GM12891 (cell line): ENCODE results near the gene SRMS.

ENCODE experiments used
- DNase-seq: peaks from one replicate; pipeline ENCODE4 v3.0.0; 2011; ENCODE audit warnings: low spot score; ENCODE audit not compliant: insufficient read length
- FAIRE-seq: peaks from 2 replicates; lab custom pipeline; 2011; peaks lifted over from hg19 to GRCh38; lab: Jason Lieb, UNC
- PAX5 ChIP-seq: IDR thresholded peaks from 2 replicates; pipeline ENCODE4 v1.6.1; 2011; ENCODE audit warnings: low read length, moderate library complexity, mild to moderate bottlenecking; ENCODE audit not compliant: insufficient read depth, severe bottlenecking
- POLR2A ChIP-seq: IDR thresholded peaks from 2 replicates; pipeline ENCODE4 v1.6.1; 2011; ENCODE audit warnings: low read depth, low read length, control low read depth
- POLR2AphosphoS5 ChIP-seq: IDR thresholded peaks from 2 replicates; pipeline ENCODE4 v1.6.1; 2011; ENCODE audit warnings: low read depth, low read length, control low read depth
- POU2F2 ChIP-seq: IDR thresholded peaks from 2 replicates; pipeline ENCODE4 v1.6.1; 2011; ENCODE audit warnings: low read depth, mild to moderate bottlenecking, control low read depth, low read length, moderate library complexity
- SPI1 ChIP-seq: IDR thresholded peaks from 2 replicates; pipeline ENCODE4 v1.6.1; 2011; ENCODE audit warnings: low read depth, low read length, control low read depth
- TAF1 ChIP-seq: IDR thresholded peaks from 2 replicates; pipeline ENCODE4 v1.6.1; 2011; ENCODE audit warnings: low read depth, low read length, control low read depth

Gene SRMS

GRCh38 chr20:63538204-63539091 is 9.1 kb downstream of the SRMS start:
- DNase-seq (no peak), FAIRE-seq (no peak)
- TF ChIP-seq TAF1: no peak
- no peak for TF ChIP-seq POLR2A
- no peak for TF ChIP-seq POLR2AphosphoS5
- TF ChIP-seq POU2F2: no peak
- no peak for TF ChIP-seq SPI1
- no peak for TF ChIP-seq PAX5

- DNase-seq: peak; percentile 100
- peak; percentile 99 for FAIRE-seq
These were observed 9.9 kb downstream of the SRMS start for GRCh38 chr20:63537525-63538203.

GRCh38 chr20:63536997-63537524 is 10.5 kb downstream of the SRMS start, which contains the start of gene PTK6:
Gene PTK6, minus strand, starts transcription at chr20:63537376. Its CDS starts 62 bp downstream, at chr20:63537314.
- no peak for DNase-seq
- FAIRE-seq: no peak
- TF ChIP-seq SPI1: peak; percentile 54
- no peak for TF ChIP-seq TAF1

More at GRCh38 chr20:63537525-63538203, 9.9 kb downstream of the SRMS start:
- TF ChIP-seq PAX5 (peak; percentile 29), POLR2A (0 out of 2 replicates have a peak, but pooled peaks have one; percentile 26), POLR2AphosphoS5 (0 out of 2 replicates have a peak, but pooled peaks have one; percentile 38), TAF1 (no peak), SPI1 (0 out of 2 replicates have a peak, but pooled peaks have one; percentile 2), POU2F2 (0 out of 2 replicates have a peak, but pooled peaks have one; percentile 30)

GRCh38 chr20:63536241-63536977 is 11.1 kb downstream of the SRMS start:
- FAIRE-seq: no peak

GRCh38 chr20:63534831-63535651 is 12.5 kb downstream of the SRMS start:
- FAIRE-seq (no peak), DNase-seq (no peak)
- TF ChIP-seq SPI1 (no peak), PAX5 (no peak), POLR2A (no peak), POLR2AphosphoS5 (no peak), TAF1 (no peak), POU2F2 (no peak)

More at GRCh38 chr20:63536241-63536977, 11.1 kb downstream of the SRMS start:
- TF ChIP-seq POU2F2: no peak
- TF ChIP-seq PAX5: no peak
- no peak for TF ChIP-seq TAF1
- TF ChIP-seq SPI1: no peak
- no peak for DNase-seq

- no peak for TF ChIP-seq POU2F2
- no peak for TF ChIP-seq SPI1
- no peak for TF ChIP-seq POLR2A
- TF ChIP-seq PAX5: no peak
- no peak for TF ChIP-seq POLR2AphosphoS5
- TF ChIP-seq TAF1: no peak
- FAIRE-seq (no peak), DNase-seq (no peak)
These were observed 13.1 kb downstream of the SRMS start for GRCh38 chr20:63534427-63534830.

- FAIRE-seq (no peak), DNase-seq (no peak)
- TF ChIP-seq SPI1 (no peak), POU2F2 (no peak), POLR2A (no peak), TAF1 (no peak), PAX5 (no peak), POLR2AphosphoS5 (no peak)
These were observed 13.6 kb downstream of the SRMS start for GRCh38 chr20:63533871-63534393.

- TF ChIP-seq POU2F2: no peak
- TF ChIP-seq SPI1: no peak
- no peak for TF ChIP-seq POLR2AphosphoS5
- TF ChIP-seq PAX5: no peak
- no peak for TF ChIP-seq TAF1
- TF ChIP-seq POLR2A: no peak
- no peak for DNase-seq
- no peak for FAIRE-seq
These were observed 14.2 kb downstream of the SRMS start for GRCh38 chr20:63533388-63533787.
